H9 (cell line): Measurements from ENCODE around the gene ASB16. TPM values are rescaled to one million over a fixed set of nuclear protein-coding genes. Genes with fewer than 3 reads are reported as not detected.

ENCODE experiments used
- DNase-seq: peaks from one replicate; pipeline ENCODE4 v3.0.0-alpha.2; 2017
- H2AFZ ChIP-seq: one replicate; pipeline ENCODE4 v1.6.1; 2013; ENCODE audit warnings: mild to moderate bottlenecking, low read length, control low read depth, moderate library complexity
- H2AK5ac ChIP-seq: 2 replicates; pipeline ENCODE4 v1.6.1; 2013; ENCODE audit warnings: low read length, control low read depth, mixed read lengths; ENCODE audit not compliant: insufficient read length
- H2BK120ac ChIP-seq: one replicate; pipeline ENCODE4 v1.6.1; 2013; ENCODE audit warnings: low read depth, mild to moderate bottlenecking, low read length, control low read depth, inconsistent platforms; ENCODE audit not compliant: poor library complexity, severe bottlenecking
- H2BK12ac ChIP-seq: 2 replicates; pipeline ENCODE4 v1.6.1; 2013; ENCODE audit warnings: low read length, control low read depth, mixed read lengths, low read depth; ENCODE audit not compliant: insufficient read length
- H2BK15ac ChIP-seq: 2 replicates; pipeline ENCODE4 v1.6.1; 2013; ENCODE audit warnings: low read depth, low read length, control low read depth
- H2BK20ac ChIP-seq: one replicate; pipeline ENCODE4 v1.6.1; 2013; ENCODE audit warnings: low read depth, mild to moderate bottlenecking, low read length, control low read depth, inconsistent platforms; ENCODE audit not compliant: poor library complexity, severe bottlenecking
- H2BK5ac ChIP-seq: 2 replicates; pipeline ENCODE4 v1.6.1; 2013; ENCODE audit warnings: low read length, control low read depth, mixed read lengths; ENCODE audit not compliant: insufficient read length
- H3K14ac ChIP-seq: 2 replicates; pipeline ENCODE4 v1.6.1; 2013; ENCODE audit warnings: low read length, control low read depth; ENCODE audit not compliant: insufficient read depth
- H3K18ac ChIP-seq: 2 replicates; pipeline ENCODE4 v1.6.1; 2013; ENCODE audit warnings: low read depth, mild to moderate bottlenecking, mixed read lengths, low read length, control low read depth; ENCODE audit not compliant: insufficient read length
- H3K23ac ChIP-seq: 2 replicates; pipeline ENCODE4 v1.6.1; 2013; ENCODE audit warnings: low read length, control low read depth, mixed read lengths, low read depth; ENCODE audit not compliant: insufficient read length
- H3K23me2 ChIP-seq: 2 replicates; pipeline ENCODE4 v1.6.1; 2013; ENCODE audit warnings: low read depth, mild to moderate bottlenecking, mixed read lengths, low read length, control low read depth; ENCODE audit not compliant: insufficient read length, poor library complexity, severe bottlenecking
- H3K27ac ChIP-seq: 2 replicates; pipeline ENCODE4 v1.5.1; 2013; ENCODE audit warnings: low read length, control low read depth, mixed read lengths, low read depth; ENCODE audit not compliant: insufficient read length
- H3K27me3 ChIP-seq: 2 replicates; pipeline ENCODE4 v1.6.1; 2013; ENCODE audit warnings: low read length, control low read depth, inconsistent platforms; ENCODE audit not compliant: insufficient read depth
- H3K4ac ChIP-seq: 2 replicates; pipeline ENCODE4 v1.6.1; 2013; ENCODE audit warnings: low read depth, mild to moderate bottlenecking, control low read depth, inconsistent platforms, low read length, moderate library complexity
- H3K4me1 ChIP-seq: 2 replicates; pipeline ENCODE4 v1.6.1; 2013; ENCODE audit warnings: low read length, control low read depth, inconsistent platforms; ENCODE audit not compliant: insufficient read depth
- H3K4me2 ChIP-seq: 2 replicates; pipeline ENCODE4 v1.6.1; 2013; ENCODE audit warnings: low read length, control low read depth, mixed read lengths; ENCODE audit not compliant: insufficient read length, insufficient read depth
- H3K56ac ChIP-seq: 2 replicates; pipeline ENCODE4 v1.6.1; 2013; ENCODE audit warnings: low read depth, mild to moderate bottlenecking, mixed read lengths, low read length, control low read depth; ENCODE audit not compliant: insufficient read length
- H3K79me1 ChIP-seq: 2 replicates; pipeline ENCODE4 v1.6.1; 2013; ENCODE audit warnings: low read depth, mild to moderate bottlenecking, moderate library complexity, low read length, control low read depth, inconsistent platforms; ENCODE audit not compliant: insufficient read depth, poor library complexity, severe bottlenecking
- H3K79me2 ChIP-seq: 2 replicates; pipeline ENCODE4 v1.6.1; 2013; ENCODE audit warnings: low read length, control low read depth, inconsistent platforms; ENCODE audit not compliant: insufficient read depth
- H3K9ac ChIP-seq: 2 replicates; pipeline ENCODE4 v1.6.1; 2013; ENCODE audit warnings: low read length, control low read depth, mixed read lengths; ENCODE audit not compliant: insufficient read length; ENCODE audit errors: extremely low read depth
- H3K9me3 ChIP-seq: one replicate; pipeline ENCODE4 v1.6.1; 2013; ENCODE audit warnings: low read depth, low read length, inconsistent platforms; ENCODE audit not compliant: control insufficient read depth
- H3T11ph ChIP-seq: one replicate; pipeline ENCODE4 v1.6.1; 2013; ENCODE audit warnings: mild to moderate bottlenecking, low read length, control low read depth, inconsistent platforms
- H4K20me1 ChIP-seq: one replicate; pipeline ENCODE4 v1.6.1; 2013; ENCODE audit not compliant: control insufficient read depth, insufficient read length, insufficient read depth
- H4K5ac ChIP-seq: 2 replicates; pipeline ENCODE4 v1.6.1; 2013; ENCODE audit warnings: low read depth, mild to moderate bottlenecking, mixed read lengths, low read length, control low read depth; ENCODE audit not compliant: insufficient read length
- H4K8ac ChIP-seq: replicated peaks from 2 replicates; pipeline ENCODE4 v1.6.1; 2013; ENCODE audit warnings: low read length, control low read depth, mixed read lengths, low read depth; ENCODE audit not compliant: insufficient read length
- H4K91ac ChIP-seq: 2 replicates; pipeline ENCODE4 v1.6.1; 2013; ENCODE audit warnings: low read depth, mild to moderate bottlenecking, moderate library complexity, mixed read lengths, low read length, control low read depth; ENCODE audit not compliant: insufficient read length
- H3K27ac Mint-ChIP-seq, 3 experiments: 2 replicates in 2 of 3; 3 replicates in 1 of 3; pipeline ENCODE4 v1.8.0; 2020 to 2021; ENCODE audit warnings: mixed read lengths in 3 of 3, mild to moderate bottlenecking in 1 of 3, moderate library complexity in 1 of 3
- H3K27me3 Mint-ChIP-seq: 2 replicates; pipeline ENCODE4 v1.8.0; 2021; ENCODE audit warnings: low read depth, mild to moderate bottlenecking, moderate library complexity, mixed read lengths
- H3K36me3 Mint-ChIP-seq, 3 experiments: 2 replicates in 2 of 3; 3 replicates in 1 of 3; pipeline ENCODE4 v1.8.0; 2020 to 2021; ENCODE audit warnings: low read depth in 3 of 3, mixed read lengths in 3 of 3; ENCODE audit not compliant: insufficient read depth in 1 of 3
- H3K4me1 Mint-ChIP-seq, 2 experiments: 2 replicates each; pipeline ENCODE4 v1.8.0; 2020; ENCODE audit warnings: mixed read lengths in 2 of 2
- H3K4me3 Mint-ChIP-seq, 2 experiments: 2 replicates in 1 of 2; 3 replicates in 1 of 2; pipeline ENCODE4 v1.8.0; 2020 to 2021; ENCODE audit warnings: mild to moderate bottlenecking in 2 of 2, mixed read lengths in 2 of 2, moderate library complexity in 1 of 2
- H3K9me3 Mint-ChIP-seq, 2 experiments: 2 replicates in 1 of 2; 3 replicates in 1 of 2; pipeline ENCODE4 v1.8.0; 2020; ENCODE audit warnings: mild to moderate bottlenecking in 2 of 2, mixed read lengths in 2 of 2, moderate library complexity in 1 of 2
- CTCF ChIP-seq: fragments of 200-600 bp; sonication (generic); conservative IDR thresholded peaks from 3 replicates; pipeline ENCODE4 v1.8.0; 2021; ENCODE audit warnings: antibody characterized with exemption, mild to moderate bottlenecking
- WGBS: extraction: QIAGEN DNeasy Blood & Tissue Kit; methylation state at CpG from one replicate; pipeline ENCODE4 v1.1.7; 2013; ENCODE audit warnings: missing lambda C conversion rate, low lambda C conversion rate, mixed read lengths; ENCODE audit not compliant: insufficient read length; ENCODE audit errors: extremely low coverage; 5-methylcytosine and 5-hydroxymethylcytosine counted together
- total RNA-seq: library from RNA; stranded (reverse); gene quantifications from 2 replicates; pipeline ENCODE4 v1.2.1, GENCODE V29; 2021

The ASB16 gene
- total RNA-seq, 1 experiment from 2014 or later = 0.90 TPM

GRCh38 chr17:44203731-44204440 is 33.4 kb downstream of the ASB16 start:
- no peak overlapping the region for H2BK120ac ChIP-seq
- H3K27ac ChIP-seq = no peak overlapping the region
- H2BK20ac ChIP-seq = no peak overlapping the region
- no peak overlapping the region for H2AFZ ChIP-seq
- no peak overlapping the region for H3K18ac ChIP-seq
- no peak overlapping the region for H4K91ac ChIP-seq
- H3K79me2 ChIP-seq = no peaks in the 10 kb centered on the region
- Mint-ChIP-seq H3K27me3 (no peaks in the 10 kb centered on the region; the same call in 1 of the 2 replicates), H3K36me3 (peaks cover 12 to 32% (median 18%) of the 10 kb centered on the region in 3 experiments), H3K27ac (no peak overlapping the region; a peak in 1 of 7 replicates), H3K4me3 (peak overlapping the region in 1 of 2 experiments; percentile 11; a peak in 1 of 5 replicates), H3K4me1 (peaks cover 22 to 28% of the 10 kb centered on the region in 2 experiments), H3K9me3 (no peaks in the 10 kb centered on the region)
- no peaks in the 10 kb centered on the region for H3K27me3 ChIP-seq
- WGBS = no CpG with 5 or more reads among the region's 9 CpGs
- no peaks in the 10 kb centered on the region for H3K79me1 ChIP-seq
- no peak overlapping the region for H4K8ac ChIP-seq
- DNase-seq = peak; percentile 89
- H3K23me2 ChIP-seq = no peaks in the 10 kb centered on the region
- H3K9ac ChIP-seq = no peak overlapping the region
- no peak overlapping the region for H2AK5ac ChIP-seq
- H3K9me3 ChIP-seq = no peaks in the 10 kb centered on the region
- no peak overlapping the region for H3K14ac ChIP-seq
- H3K4me1 ChIP-seq = no peaks in the 10 kb centered on the region
- no peak overlapping the region for H2BK15ac ChIP-seq
- H4K20me1 ChIP-seq = no peaks in the 10 kb centered on the region
- no peak overlapping the region for H3K56ac ChIP-seq
- no peak overlapping the region for H3K23ac ChIP-seq
- no peak overlapping the region for H2BK12ac ChIP-seq
- no peak overlapping the region for H4K5ac ChIP-seq
- TF ChIP-seq CTCF = peak; percentile 84
- H2BK5ac ChIP-seq = no peak overlapping the region
- H3K4ac ChIP-seq = no peak overlapping the region
- H3T11ph ChIP-seq = no peak overlapping the region
- H3K4me2 ChIP-seq = no peak overlapping the region
